NOMO-1 (cell line): ENCODE measurements around the gene DPH7.
"Not testable (repeated sequence)": the region's sequence is repeated elsewhere in the genome, so short reads cannot be mapped to it uniquely, and the experiment has no call there.

ENCODE experiments used
- DNase-seq, 2 experiments: peaks; one replicate each; lab custom pipeline; 2025; ENCODE audit not compliant: unreplicated experiment in 2 of 2; lab: John Stamatoyannopoulos, UW

DPH7 gene

DNA sequence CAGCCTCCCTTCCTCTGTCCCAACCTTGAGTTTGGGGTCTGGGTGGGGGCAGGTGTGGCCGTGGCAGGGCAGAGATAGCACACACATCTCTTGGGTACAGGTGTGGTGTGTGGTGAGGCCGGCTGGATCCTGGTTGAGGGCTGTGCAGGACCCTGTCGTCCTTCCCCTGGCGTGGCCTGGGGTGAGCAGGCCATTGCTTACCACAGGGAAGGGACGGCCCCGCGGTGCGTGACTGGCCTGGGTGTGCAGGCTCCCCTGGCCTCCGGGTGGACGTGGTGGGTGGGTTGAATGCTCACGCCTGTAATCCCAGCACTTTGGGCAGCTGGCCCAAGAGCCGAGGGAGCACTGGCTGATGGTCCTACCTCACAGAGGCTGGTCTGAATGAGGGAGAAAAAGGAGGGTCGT, 28.0 kb upstream of the DPH7 start:
- no peak for DNase-seq

DNA sequence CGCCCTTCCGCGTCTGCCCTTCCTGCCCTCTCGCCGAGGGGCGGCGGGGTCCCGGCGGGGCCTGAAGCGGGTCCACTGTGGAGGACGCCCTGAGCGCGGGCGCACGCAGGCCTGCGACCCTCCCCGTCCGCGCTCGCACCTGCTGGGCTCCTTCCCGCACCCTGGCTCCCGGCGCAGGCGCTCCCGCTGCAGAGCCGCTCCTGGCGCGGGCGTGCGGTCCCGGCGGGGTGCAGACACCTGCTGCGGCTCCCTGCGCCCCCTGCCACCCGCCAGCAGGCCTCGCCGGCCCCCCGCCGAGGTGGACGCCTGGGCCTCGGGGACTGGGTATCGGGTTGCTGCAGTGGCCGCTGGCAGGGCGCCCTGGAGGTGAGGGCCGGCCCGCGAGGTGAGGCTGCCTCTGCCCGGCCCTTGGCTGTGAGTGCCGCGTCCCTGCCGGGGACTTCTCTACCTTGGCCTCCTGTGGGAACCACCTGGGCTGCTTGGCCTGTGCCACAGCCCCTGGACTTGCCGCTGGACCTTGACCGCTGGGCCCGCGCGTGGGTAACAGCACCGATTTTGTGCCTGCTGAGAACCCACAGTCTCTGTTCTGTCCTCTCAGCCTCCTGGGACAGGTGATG, 27.4 kb upstream of the DPH7 start:
- DNase-seq = no peak

DNA sequence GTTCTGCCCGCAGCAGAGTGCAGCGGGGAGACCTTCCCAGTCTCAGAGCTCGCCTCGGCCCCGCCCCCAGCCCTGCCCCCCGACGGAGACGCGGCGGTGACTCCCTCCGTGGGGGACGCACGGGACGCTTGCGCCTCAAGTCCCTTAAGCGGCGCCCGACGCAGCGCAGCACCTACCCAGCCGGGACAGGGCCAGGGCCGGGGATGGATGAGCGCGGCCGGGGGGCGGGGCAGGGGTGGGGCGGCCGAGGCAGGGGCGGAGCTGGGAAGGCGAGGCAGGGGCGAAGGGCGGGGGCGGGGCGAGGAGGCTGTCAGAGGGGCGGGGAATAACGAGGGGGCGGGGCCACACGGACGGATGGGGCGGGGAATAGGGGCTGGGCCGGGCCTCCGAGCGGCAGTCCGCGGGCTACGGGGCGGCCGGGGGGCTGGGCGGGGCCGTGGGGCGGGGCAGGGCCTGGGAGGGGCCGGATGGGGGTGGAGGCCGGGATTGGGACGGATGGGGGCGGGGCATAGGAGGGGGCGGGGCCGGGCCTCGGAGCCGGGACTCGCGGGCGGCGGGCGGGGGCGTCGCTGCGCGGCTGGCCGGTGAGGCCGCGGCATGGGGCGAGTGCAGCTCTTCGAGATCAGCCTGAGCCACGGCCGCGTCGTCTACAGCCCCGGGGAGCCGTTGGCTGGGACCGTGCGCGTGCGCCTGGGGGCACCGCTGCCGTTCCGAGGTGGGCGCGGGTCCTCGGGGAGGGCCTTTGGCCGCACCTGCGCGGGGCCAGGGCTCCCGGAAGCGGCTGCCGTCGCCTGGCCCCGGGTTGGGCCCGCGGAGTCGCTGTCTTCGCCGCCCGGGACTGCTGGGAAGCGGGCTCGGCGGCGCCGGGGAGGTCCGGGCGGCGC, 26.6 kb upstream of the DPH7 start, which contains the start of gene ARRDC1:
TSS of gene ARRDC1 (plus strand) at position 566 of the 884 bp plus-strand sequence. CDS start at position 598, 32 bp downstream.
- peak; percentile 95 to 98 for DNase-seq

DNA sequence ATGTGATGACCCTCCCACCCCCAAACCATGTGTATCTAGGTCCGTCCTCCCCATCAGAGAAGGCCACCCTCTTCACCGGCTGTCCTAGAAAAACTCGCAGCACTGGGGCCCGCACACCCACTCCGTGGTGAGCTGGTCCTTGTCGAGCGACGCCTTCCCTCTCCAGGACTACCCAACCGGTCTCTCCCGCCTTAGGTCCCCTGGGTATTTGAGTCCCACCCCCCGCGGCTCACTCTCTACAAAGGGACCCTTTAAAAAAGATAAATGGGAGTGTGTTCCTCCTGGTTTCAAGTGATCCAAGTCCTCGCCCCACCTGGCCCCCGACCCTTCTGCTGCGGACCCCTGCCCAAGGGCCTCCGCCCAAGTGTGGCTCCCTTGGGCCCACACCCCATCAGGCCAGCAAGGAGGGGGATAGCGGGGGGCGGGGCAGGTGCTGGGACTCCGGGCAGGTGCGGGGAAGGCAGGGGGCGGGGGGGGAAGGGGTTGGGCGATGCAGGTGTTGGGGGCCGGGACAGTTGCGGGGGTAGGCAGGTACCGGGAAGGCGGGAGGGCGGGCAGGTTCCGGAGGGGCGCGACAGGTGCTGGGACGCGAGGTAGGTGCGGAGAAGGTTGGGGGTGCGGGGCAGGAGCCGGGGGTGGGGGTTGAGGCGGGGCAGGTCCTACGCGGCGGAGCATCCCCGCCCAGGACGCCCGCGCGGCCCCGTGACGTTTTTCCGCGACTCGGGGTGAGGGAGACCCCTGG, 25.8 kb upstream of the DPH7 start:
- no peak for DNase-seq

DNA sequence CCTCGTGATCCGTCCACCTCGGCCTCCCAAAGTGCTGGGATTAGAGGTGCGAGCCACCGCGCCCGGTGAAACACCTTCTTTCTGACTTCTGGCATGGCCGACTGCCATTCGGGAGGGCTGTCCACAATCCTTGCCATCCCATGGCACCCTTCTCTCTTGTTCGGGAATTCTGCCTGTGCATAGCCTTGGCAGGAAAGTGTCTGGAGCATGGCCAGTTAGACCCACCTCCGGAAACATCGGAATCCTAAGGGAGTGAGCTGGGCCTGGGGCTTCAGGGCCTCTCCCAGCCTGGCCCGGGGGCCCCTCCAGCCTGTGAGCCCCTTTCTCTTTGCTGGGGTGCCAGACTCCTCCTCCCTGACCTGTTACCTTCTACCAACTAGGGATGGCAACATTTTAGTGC, 25.2 kb upstream of the DPH7 start:
- DNase-seq = no peak

DNA sequence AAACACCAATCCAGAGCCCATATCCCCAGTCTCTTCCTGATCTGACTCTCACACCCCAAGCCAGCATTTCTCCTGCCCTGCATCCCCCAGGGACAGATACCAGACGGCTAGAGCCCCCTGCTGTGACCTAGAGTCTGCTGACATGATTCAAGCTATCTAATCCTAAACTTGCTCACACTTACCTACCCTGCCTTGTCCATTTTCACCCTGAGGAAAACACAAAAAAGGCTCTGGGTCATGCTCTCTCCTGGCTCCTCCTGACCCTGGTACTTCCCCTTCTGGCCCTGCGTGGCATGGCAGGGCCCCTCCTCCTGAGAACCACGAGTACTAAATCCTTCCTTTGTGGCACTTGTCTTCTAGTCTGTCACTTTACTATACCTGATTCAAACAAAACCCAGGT, 23.9 kb upstream of the DPH7 start:
- DNase-seq = peak; percentile 69 to 79

DNA sequence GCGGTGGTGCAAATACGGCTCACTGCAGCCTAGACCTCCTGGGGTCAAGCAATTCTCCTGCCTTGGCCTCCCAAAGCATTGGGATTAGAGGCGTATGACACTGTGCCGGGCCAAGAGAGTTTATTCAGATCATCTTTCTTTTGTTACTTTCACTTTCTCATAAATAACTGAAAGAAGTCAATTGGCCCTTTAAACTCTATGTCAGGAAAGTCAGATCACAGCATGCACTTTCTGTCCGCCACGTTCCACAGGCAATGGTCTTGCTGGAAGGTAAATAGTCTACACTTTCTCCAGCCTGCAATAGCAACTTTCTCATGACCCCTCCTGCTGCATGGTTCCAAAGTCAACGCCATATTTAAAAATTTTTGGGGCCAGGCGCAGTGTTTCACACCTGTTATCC, 20.2 kb upstream of the DPH7 start:
- no peak for DNase-seq

DNA sequence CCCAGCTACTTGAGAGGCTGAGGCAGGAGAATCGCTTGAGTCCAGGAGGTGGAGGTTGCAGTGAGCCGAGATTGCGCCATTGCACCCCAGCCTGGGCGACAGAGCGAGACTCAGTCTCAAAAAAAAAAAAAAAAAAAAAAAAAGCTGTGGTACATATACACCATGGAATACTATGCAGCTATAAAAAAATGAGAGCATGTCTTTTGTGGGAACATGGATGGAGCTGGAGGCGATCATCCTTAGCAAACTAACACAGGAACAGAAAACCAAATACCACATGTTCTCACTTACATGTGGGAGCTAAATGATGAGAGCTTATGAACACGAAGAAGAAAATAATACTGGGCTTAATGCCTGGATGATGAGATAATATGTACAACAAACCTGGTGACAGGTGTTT, 17.9 kb upstream of the DPH7 start:
- DNase-seq = not testable (repeated sequence)

DNA sequence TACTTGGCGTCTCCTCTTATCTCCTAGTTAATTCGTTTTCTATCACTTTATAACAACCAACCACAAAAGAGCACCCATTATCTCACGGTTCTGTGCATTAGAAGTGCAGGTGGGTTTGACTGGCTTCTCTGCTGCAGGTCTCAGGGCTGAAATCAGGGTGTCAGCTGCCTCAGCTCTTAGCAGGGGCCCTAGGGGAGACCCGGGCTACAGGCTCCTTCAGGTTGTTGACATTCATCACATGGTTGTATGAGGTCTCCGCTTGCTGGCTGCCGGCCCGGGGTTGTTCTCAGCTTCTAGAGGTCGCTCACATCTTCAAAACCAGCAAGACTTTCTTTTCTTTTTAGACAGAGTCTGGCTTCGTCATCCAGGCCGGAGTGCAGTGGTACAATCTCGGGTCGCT, 14.5 kb upstream of the DPH7 start:
- no peak for DNase-seq

DNA sequence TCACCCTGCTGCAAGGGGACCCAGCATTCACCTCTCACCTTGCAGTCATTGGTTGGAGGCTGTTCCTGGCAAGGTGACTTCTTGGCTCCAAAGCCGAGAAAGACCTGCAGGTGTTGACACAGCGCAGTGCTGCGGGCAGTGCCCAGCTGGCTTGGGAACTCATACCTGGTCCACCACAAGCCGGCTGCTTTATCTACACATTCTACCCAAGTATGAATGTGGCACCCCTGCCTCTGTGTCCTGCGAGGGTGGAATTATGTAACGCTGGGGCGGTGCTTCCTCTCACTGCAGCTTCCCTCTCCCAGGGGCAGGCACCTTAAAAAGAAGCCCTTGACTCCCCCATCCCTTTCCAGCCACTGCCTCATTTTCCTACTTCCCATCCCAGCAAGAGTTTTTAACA, 14.0 kb upstream of the DPH7 start:
- peak; percentile 34 to 43 for DNase-seq

DNA sequence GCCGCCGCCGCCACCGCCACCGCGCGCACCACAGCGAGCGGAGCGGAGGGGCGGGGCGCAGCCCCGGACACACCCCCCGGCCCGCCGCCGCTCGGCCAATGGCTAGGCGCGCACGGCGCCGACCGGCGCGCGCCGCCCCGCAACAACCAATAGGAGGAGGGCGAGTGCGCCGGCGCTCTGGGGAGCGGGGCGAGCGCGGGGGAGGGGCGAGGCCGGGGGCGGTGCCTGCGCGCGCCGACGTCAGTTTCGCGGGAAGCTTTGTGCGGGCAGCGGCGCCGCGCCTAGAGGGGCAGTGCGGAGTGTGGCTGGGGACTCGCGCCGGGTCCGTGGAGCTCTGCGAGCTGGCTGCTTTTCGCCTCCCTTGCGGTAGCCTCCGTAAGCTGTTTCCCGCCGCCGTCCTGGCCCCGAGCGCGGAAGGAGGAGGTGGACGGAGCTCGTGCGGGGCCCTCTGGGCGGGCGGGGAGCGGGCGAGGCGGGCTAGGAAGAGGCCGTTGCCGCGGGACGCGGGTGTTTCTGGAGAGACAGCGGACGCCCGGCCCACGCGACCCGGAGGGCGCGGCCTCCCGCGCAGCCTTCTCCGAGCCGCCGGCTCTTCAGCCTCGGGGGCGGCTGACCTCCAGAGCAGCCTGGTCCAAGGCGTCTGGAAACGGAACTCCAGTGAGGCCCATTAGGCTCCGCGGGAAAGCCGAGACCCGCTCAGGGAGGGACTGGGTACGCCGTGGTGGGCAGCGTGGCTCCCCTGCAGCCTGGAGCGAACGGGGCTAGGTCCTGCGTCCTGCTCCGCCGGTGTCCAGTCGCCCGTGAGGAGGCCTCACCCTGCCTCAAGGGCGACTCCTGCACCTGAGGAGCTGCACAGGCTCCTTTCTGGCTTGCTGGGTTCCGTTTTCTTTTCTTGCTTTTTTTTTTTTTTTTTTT, 12.0 kb upstream of the DPH7 start, which contains the start of gene ZMYND19:
TSS of gene ZMYND19 (minus strand) at position 44 of the 915 bp plus-strand sequence. CDS start 249 bp downstream, outside the sequence.
- DNase-seq = peak; percentile 94 to 96

DNA sequence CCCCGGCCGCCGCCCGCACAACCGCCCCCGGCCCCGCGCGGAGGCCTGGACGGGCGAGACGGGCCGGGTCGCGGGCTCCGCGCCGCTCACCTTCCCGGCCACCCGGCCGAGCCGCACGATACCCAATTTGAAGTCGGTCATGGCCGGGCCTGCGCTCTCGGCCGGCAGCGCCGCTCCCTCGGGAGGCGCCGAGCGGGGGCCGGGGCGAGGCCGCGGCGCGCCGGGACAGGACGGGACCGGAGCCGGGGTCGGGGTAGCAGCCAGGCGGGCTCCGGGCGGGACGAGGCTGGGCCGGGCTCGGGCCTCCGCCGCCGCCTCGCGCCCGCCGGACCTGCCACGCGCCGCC, 11.4 kb upstream of the DPH7 start:
- DNase-seq = no peak

DNA sequence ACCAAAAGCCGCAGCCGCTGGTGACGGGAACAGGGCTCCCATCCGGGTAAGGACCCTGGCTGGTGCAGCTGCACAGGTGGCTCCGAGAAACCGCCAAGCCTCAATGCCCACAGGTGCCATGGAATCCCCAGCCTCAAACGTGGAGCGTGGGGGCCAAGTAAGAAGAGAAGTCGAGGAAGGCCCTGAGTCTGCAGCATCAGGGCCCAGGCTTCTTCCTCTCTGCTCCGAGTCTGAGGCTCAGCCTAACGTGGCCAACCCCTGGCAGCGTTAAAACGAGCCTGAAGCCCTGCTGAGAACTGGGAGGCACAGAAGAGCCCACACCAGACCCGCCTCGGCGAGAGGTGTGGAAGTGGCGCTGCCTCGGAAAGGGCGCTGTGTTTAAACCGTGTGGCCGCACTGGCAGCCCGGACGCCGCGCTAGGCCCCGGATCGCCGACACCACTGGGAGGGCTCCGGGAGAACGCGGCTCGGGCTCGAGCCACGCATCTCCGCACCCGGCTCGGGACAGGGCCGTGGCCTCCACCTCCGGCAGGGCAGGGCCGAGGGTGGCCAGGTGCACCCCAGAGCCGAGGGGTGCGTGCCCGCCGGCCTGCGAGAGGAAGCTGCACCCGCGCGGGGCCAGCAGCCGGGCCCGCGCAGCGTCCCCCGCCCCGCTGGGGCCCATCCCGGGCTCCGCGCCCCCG, 10.9 kb upstream of the DPH7 start:
- peak in 1 of 2 experiments; percentile 28 for DNase-seq

DNA sequence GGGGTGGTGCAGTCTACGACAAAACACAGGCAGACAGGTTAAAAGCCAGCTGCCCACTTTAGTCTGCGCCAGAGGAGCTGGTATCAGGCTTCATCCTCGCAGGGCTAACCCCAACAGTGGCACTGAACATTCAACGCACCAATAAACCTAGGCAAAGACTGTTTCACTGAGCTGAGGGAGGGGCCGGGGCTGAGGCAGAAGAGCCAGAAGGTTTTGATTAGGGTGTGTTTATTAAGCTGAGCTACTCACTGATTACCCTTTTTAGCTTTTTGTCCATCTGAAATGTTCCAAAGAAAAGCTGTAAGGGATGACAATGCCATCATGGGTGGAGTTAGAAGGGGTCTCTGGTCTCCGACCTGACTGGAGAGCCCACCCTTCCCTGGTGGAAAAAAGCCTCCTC, 10.2 kb upstream of the DPH7 start:
- no peak for DNase-seq

DNA sequence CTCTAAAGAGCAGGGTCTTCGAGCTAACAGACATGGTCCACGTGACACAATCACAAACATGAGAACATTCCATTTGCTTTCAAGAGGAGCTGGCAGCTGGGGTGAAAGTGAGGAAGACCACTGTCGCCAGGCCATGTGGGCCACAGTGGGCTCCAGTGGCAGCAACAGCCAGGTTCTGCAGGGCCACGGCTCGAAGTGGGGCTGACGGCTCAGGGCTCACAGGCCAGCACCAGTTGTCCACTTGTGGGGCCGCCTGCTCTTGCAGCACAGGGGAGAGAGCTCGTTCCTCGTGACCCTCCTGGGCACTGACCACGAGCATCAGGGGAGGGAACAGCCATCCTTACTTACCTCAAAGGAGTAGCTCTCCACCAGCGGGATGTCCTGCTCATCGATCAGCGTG, 9.6 kb upstream of the DPH7 start:
- no peak for DNase-seq

DNA sequence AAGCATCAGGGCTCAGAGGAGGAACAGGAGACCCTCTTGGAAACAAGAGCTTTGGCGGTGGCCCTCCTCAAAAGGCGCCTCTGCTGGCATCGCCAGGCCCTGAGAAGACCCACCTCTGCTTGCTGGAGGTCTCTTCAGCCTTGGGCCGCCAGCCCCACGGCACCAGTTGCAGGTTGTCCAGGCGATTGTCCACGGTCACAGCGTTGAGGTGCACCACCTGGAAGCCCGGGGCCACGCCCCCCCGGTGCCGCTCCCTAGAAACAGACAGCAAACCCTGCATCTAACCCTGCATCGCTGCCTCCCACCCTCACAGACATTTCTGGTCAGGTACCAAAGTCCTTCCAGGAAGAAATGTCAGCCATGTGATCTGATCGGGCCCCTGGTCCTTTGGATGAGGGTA, 8.1 kb upstream of the DPH7 start:
- DNase-seq = no peak

DNA sequence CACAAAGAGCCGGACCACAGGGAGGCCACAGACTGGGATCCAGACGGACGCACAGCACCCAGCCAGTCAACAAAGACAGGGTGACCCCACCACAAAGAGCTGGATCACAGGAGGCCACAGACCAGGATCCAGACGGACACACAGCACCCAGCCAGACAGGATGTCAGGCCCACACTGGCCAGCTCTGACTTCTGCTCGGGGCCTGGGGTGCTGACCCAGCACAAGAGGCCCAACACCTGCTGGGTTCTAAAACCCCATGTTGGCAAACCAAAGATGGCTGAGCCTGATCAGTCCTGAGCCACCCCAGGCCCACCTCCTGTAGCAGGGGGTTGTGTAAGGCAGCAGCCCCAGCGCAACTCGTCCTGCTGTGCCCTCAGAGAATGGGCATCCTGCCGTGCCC, 5.2 kb upstream of the DPH7 start:
- no peak for DNase-seq

DNA sequence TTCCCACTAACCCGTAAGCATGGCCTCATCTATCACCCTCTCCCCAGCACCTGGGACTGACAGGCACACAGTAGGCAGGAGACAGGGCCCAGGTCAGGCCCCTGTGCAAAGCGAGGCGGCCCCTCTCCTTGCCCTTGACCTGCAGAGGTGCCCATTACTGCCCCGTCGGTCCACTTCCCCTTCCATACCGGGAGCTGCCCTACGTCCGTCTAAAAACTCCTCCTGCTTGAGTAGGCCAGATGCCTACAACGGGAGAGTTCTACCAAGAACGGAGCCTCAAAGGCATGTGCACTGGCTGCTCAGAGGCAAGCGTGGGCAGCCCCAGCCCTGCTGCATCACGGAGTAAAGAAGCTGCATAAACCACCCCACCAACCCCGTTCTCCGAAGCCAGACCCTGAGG, 4.6 kb upstream of the DPH7 start:
- DNase-seq = no peak

DNA sequence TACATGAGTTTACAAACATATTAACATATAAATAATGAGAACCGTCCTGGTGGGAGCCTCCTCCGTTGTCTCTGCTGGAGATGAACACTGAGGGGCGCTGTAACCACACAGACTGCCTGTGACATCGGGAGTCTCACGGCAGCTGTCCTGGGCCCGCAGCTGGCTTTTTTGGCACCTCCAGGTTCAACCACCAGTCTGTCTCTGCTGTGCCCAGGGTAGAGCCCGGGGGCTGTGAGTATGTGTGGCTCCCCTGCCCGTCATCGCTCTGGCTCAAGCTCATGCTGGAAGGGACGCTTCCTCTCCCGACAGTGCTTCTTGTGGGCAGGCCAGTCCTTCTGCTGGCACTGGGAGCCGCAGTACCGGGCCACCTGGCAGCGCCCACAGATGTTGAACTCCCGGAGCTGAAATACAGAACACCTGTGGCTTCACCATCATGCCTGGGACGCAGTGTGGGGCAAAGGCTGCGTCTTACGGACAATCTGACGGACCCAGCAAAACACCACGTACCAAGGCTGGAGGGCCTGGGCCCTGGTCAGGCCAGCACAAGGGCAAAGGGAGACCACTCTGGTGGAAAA, 3.6 kb upstream of the DPH7 start:
- DNase-seq = peak in 1 of 2 experiments; percentile 31
